ENCODE data around the gene RASA1.

Gene RASA1

GRCh38 chr5:87369431-87369830 is 101.7 kb downstream of the RASA1 start:
- TF ChIP-seq CTCF (IDR thresholded peaks at IDR 0.05; ENCODE audit: borderline replicate concordance, insufficient read depth, low read depth, low read length): no peak
- no peak overlapping the region for H3K4me3 ChIP-seq (ENCODE audit: low read depth, low read length)

- no peak overlapping the region for H3K4me3 ChIP-seq (ENCODE audit: low read depth, low read length)
- no peak for TF ChIP-seq CTCF (IDR thresholded peaks at IDR 0.05; ENCODE audit: borderline replicate concordance, insufficient read depth, low read depth, low read length)
Observed at GRCh38 chr5:87372705-87373104, 105.0 kb downstream of the RASA1 start.

GRCh38 chr5:87382224-87382623 is 114.5 kb downstream of the RASA1 start:
- no peak overlapping the region for H3K4me3 ChIP-seq (ENCODE audit: low read depth, low read length)
- no peak for TF ChIP-seq CTCF (IDR thresholded peaks at IDR 0.05; ENCODE audit: borderline replicate concordance, insufficient read depth, low read depth, low read length)

GRCh38 chr5:87383216-87383615 is 115.5 kb downstream of the RASA1 start:
- no peak overlapping the region for H3K4me3 ChIP-seq (ENCODE audit: low read depth, low read length)
- no peak for TF ChIP-seq CTCF (IDR thresholded peaks at IDR 0.05; ENCODE audit: borderline replicate concordance, insufficient read depth, low read depth, low read length)

GRCh38 chr5:87385802-87386201 is 118.1 kb downstream of the RASA1 start:
- no peak for TF ChIP-seq CTCF (IDR thresholded peaks at IDR 0.05; ENCODE audit: borderline replicate concordance, insufficient read depth, low read depth, low read length)

GRCh38 chr5:87388129-87388528 is 120.4 kb downstream of the RASA1 start:
- no peak for TF ChIP-seq CTCF (IDR thresholded peaks at IDR 0.05; ENCODE audit: borderline replicate concordance, insufficient read depth, low read depth, low read length)
- H3K4me3 ChIP-seq (ENCODE audit: low read depth, low read length): no peak overlapping the region

More at GRCh38 chr5:87385802-87386201, 118.1 kb downstream of the RASA1 start:
- H3K4me3 ChIP-seq (ENCODE audit: low read depth, low read length): no peak overlapping the region

- no peak overlapping the region for H3K4me3 ChIP-seq (ENCODE audit: low read depth, low read length)
- TF ChIP-seq CTCF (IDR thresholded peaks at IDR 0.05; ENCODE audit: borderline replicate concordance, insufficient read depth, low read depth, low read length): no peak
Observed at GRCh38 chr5:87389296-87390034, 121.8 kb downstream of the RASA1 start.
